ENCODE measurements around the gene SUN2. TPM values are rescaled to one million over a fixed set of nuclear protein-coding genes. Genes with fewer than 3 reads are reported as not detected.

SUN2 gene
- total and polyA plus RNA-seq, 2 donors (not counting 3 experiments of a cell fraction or from before 2014, with no cell fraction given): 76.7 to 133 TPM

DNA sequence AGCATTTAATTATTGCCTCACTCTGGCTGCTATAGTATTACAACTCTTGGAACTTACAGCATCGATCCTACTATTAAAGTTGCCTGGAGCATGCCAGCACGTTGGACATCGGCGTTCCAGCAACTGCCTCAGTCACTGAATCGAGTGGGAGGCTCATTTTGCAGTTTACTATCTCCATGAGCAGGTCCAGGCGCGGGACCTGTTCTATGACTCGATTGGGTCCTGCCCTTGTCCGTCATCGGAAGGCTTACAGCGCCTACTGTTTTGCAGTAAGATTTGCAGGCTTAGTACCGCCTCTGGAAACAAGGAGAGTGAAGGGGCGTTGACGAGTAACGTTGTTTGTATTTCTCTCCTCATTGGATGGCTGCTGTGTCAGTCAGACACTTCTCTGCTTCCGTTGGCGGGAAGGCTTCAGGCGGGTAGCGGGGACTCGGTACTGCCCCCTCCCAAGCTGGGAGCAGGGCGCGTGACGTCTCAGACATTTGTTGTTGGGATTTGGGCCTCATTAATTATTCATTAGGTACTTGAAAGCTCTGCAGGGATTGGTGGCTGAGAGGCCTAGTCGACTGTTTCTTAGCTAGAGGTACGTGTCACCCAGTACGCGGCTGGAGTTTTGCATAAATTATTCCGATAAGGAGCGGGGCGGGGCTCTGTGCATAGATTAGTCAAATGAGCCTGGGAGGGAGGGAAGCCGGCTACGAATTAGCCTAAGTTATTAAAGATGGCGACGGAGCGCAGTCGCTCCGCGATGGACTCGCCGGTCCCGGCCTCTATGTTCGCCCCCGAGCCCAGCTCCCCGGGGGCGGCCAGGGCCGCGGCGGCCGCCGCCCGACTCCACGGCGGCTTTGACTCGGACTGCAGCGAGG, 50.3 kb downstream of the SUN2 start, which contains the start of gene GTPBP1:
Gene GTPBP1 (plus strand): TSS at position 710 of the 866 bp plus-strand sequence. CDS start 12 bp downstream, at position 722.
- Histone ChIP-seq H3K4me3 (replicated peaks in 1 of 3; ENCODE audit: insufficient read depth in 1 of 3, low read depth in 1 of 3, low read length in 3 of 3) (peak within 1 kb of the TSS; percentile 84 to 95 (median 89)), H3K9ac (replicated peaks; ENCODE audit: extremely low read depth, insufficient read depth, low read length) (peak within 1 kb of the TSS; percentile 83), H2AFZ (ENCODE audit: low read depth, low read length) (peak within 1 kb of the TSS; percentile 40), H3K4me1 (ENCODE audit: control insufficient read depth, extremely low read depth, insufficient read depth, low read length) (peaks cover 33% of the 10 kb centered on the region), H3K9me3 (replicated peaks; ENCODE audit: control insufficient read depth, insufficient read depth, low read length) (no peaks in the 10 kb centered on the region), H3K4me2 (ENCODE audit: insufficient read depth, low read length) (peak within 1 kb of the TSS; percentile 97), H3K79me2 (ENCODE audit: control insufficient read depth, insufficient read depth, low read length) (peaks cover 44% of the 10 kb centered on the region), H3K9me1 (replicated peaks; ENCODE audit: control insufficient read depth, extremely low read depth, insufficient read depth, low read length) (no peaks in the 10 kb centered on the region), H4K20me1 (replicated peaks; ENCODE audit: control insufficient read depth, extremely low read depth, insufficient read depth, low read length) (peaks cover 7% of the 10 kb centered on the region), H3K27ac (ENCODE audit: insufficient read depth, low read depth, low read length) (peak within 1 kb of the TSS; percentile 67), H3K27me3 (ENCODE audit: control insufficient read depth in 2 of 2, insufficient read depth in 2 of 2, low read length in 2 of 2) (no peaks in the 10 kb centered on the region), H3K36me3 (ENCODE audit: control insufficient read depth in 2 of 2, extremely low read depth in 1 of 2, insufficient read depth in 2 of 2, low read length in 2 of 2) (no peaks in the 10 kb centered on the region)
- peak; percentile 100 for DNase-seq (ENCODE audit: low read depth, low spot score)
- ChIA-PET CTCF (interaction anchor here (1.0 to 3.3 kb wide), 7 partner anchors 8 to 653 kb away, joined by 3 to 19 read pairs (median 6); partner anchors contain the start of gene TOMM22), POLR2A (interaction anchor here (0.5 to 1.2 kb wide), 5 partner anchors 9 to 395 kb away, joined by 3 to 4 read pairs (median 3); partner anchors contain the start of genes SUN2 and TOMM22)
- TF ChIP-seq POLR2A (IDR thresholded peaks at IDR 0.05; ENCODE audit: low read depth, low read length): peak; percentile 85
- no peak for TF ChIP-seq MYC (IDR thresholded peaks at IDR 0.05; ENCODE audit: low read depth, low read length)
- TF ChIP-seq, protein P1, sequence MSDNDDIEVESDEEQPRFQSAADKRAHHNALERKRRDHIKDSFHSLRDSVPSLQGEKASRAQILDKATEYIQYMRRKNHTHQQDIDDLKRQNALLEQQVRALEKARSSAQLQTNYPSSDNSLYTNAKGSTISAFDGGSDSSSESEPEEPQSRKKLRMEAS (IDR thresholded peaks at IDR 0.05; ENCODE audit: insufficient read depth, insufficient read length): no peak
- no peak for TF ChIP-seq FOS (IDR thresholded peaks at IDR 0.05; ENCODE audit: borderline replicate concordance, insufficient read depth, low read length)
- TF ChIP-seq JUN (IDR thresholded peaks at IDR 0.05; ENCODE audit: borderline replicate concordance, insufficient read depth, insufficient read length, low read depth): no peak
- no peak for TF ChIP-seq EZH2 (IDR thresholded peaks at IDR 0.05; ENCODE audit: borderline replicate concordance, low read depth, low read length, severe bottlenecking)
- TF ChIP-seq, protein P2, sequence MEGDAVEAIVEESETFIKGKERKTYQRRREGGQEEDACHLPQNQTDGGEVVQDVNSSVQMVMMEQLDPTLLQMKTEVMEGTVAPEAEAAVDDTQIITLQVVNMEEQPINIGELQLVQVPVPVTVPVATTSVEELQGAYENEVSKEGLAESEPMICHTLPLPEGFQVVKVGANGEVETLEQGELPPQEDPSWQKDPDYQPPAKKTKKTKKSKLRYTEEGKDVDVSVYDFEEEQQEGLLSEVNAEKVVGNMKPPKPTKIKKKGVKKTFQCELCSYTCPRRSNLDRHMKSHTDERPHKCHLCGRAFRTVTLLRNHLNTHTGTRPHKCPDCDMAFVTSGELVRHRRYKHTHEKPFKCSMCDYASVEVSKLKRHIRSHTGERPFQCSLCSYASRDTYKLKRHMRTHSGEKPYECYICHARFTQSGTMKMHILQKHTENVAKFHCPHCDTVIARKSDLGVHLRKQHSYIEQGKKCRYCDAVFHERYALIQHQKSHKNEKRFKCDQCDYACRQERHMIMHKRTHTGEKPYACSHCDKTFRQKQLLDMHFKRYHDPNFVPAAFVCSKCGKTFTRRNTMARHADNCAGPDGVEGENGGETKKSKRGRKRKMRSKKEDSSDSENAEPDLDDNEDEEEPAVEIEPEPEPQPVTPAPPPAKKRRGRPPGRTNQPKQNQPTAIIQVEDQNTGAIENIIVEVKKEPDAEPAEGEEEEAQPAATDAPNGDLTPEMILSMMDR (IDR thresholded peaks at IDR 0.05; ENCODE audit: extremely low read depth in 1 of 2, insufficient read depth in 1 of 2, low read depth in 1 of 2, low read length in 2 of 2): no peak
- no peak for TF ChIP-seq GATA2 (IDR thresholded peaks at IDR 0.05; ENCODE audit: insufficient read depth, insufficient read length, low read depth, low read length)
- TF ChIP-seq POLR2AphosphoS5 (IDR thresholded peaks at IDR 0.05; ENCODE audit: insufficient read depth, low read depth, low read length): peak; percentile 56
- no TSS peak for BruUV-seq (replicated peaks)
- peak; percentile 100 for FAIRE-seq
- dilution Hi-C loops (cut with MboI; ENCODE audit: extremely low pct_ligation_motif_present, low sequenced_read_pairs): no loop called here
- intact Hi-C loops (cut with micrococcal nuclease): loop anchor here (2.0 to 10.0 kb wide), 2 partner anchors 51 to 201 kb away; partner anchors contain the start of gene DDX17
